Forelimb muscle (tissue), 1 donor: ENCODE results near the gene CDH20. TPM values are rescaled to one million over a fixed set of nuclear protein-coding genes. Genes with fewer than 3 reads are reported as not detected.

Experiments
- DNase-seq: peaks from one replicate; pipeline ENCODE4 v3.0.0-alpha.2; 2013; ENCODE audit warnings: low read depth
- polyA plus RNA-seq: library from polyadenylated mRNA; unstranded; fragments of 120-200 nt; gene quantifications from one replicate; pipeline ENCODE4 v1.2.1, GENCODE V29; 2013; ENCODE audit not compliant: insufficient read length

Gene CDH20
- polyA plus RNA-seq, 1 donor: 1.4 TPM

DNA sequence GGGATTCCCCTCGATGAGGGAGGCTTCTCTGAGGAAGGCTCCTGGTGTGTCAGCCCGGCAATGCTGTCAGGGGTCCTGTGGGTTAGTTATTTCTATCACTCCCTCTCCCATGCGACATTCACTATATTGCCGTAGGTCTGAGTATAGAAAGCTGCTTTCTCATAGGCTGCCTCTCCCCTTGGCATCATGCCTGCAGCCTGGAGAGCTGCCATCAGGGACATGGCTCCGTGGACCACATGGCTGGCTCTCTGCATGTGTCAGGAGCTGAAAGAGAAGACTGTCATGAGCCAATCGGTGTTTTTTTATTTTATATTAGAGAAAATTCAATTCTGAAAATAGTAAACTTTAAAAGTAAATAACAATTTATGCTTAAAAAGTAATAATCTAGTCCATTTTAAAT lies 198.0 kb downstream of the CDH20 start:
- DNase-seq: no peak

DNA sequence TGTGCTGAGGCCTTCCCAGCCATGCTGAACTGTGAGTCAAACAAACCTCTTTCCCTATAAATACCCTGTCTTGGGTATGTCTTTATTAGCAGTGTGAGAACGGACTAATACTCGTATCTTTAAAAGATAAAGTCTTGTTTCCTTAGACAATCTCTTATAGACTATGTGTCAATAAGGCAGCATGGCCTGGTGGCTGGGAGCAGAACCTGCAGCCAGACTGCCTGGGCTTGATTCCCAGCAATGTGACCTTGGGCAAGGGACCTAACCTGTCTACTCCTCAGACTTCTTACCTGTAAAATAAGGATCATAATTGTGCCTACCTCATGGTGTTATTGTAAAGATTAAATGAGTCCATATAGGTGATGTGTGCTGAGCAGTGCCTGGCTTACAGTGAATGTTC lies 198.7 kb downstream of the CDH20 start:
- no peak for DNase-seq

DNA sequence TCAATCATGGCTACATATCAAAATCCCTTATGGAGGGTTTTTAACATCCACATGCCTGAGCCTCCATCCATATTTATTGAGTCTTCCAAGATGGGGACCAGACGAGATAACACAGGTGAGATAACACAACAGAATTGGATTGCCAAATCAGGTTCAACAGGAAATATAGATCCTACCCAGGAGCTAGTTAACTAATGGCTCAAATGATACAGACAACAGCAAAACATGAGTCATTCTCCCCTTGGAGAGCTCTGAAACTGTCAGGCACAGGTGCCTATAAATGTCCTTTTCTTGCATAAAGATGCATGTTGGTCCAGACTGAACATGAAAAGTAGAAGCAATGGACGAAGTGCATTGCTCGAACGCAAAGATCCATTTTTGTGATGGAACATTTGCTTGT lies 202.2 kb downstream of the CDH20 start:
- DNase-seq: no peak

DNA sequence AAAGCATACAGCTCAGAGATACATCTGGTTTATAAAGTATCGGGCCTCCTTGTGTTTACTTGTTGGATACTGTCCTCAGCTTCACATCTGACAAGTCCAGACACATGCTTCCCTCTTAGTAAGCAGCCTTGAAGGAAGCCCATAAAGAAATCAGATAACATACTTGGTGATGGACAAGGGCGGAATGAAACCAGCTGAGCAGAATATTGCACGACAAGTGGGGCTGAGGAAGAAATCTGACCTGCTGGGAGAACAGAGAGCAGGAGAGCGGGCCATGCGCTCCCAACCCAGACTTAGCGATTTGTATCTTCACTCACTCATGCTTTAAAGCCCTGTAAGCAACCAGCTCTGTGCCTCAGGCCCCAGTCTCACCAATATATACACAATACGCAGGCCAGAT lies 208.4 kb downstream of the CDH20 start:
- no peak for DNase-seq

DNA sequence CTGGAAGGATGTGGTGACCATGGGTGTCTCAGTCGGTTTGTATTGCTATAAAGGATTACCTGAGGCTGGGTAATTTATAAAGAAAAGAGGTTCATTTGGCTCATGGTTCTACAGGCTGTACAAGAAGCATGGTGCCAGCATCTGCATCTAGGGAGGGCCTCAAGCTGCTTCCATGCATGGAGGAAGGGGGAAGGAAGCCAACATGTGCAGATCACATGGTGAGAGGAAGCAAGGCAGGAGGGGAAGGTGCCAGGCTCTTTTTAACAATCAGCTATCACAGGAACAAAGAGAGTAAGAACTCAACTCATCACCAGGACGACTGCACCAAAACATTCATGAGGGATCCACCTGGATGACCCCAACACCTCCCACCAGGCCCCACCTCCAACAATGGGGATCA lies 209.4 kb downstream of the CDH20 start:
- no peak for DNase-seq

DNA sequence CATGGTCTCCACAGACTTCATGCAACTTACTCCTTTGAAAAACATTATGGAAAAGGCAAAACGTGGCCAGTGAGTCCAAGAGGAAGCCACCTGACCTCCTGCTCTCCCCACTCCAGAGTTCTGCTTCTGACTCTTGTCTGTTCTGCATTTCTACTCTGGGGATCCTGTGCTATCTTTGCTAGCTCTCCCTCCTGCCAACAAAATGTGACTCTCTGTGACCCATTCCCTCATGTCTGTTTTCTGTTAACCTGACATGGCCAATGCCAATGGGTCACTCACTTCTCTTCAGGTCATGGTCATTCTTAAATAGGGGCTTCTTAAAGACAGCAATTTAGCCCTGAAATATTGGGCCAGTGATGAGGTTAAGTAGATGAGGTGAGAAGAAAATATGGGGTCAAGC lies 210.3 kb downstream of the CDH20 start:
- DNase-seq: no peak

DNA sequence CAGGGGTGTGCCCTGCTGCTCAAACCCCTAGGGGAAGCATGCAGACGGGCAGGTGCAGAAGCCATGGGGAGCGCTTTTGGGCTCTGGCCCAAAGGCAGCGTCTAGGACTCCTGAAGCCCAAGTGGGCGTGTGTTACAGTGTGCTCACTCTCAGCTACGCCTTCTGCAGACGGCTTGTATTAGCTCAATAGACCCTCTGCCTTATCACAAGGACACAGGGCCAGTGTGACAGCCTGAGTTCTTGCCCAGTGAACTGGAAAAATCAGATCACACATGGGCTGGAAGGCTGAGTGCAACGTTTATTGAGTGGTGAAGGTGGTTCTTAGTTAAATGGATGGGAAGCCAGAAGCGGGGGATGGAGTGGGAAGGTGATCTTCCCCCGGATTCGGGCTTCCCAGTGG lies 210.9 kb downstream of the CDH20 start:
- no peak for DNase-seq

DNA sequence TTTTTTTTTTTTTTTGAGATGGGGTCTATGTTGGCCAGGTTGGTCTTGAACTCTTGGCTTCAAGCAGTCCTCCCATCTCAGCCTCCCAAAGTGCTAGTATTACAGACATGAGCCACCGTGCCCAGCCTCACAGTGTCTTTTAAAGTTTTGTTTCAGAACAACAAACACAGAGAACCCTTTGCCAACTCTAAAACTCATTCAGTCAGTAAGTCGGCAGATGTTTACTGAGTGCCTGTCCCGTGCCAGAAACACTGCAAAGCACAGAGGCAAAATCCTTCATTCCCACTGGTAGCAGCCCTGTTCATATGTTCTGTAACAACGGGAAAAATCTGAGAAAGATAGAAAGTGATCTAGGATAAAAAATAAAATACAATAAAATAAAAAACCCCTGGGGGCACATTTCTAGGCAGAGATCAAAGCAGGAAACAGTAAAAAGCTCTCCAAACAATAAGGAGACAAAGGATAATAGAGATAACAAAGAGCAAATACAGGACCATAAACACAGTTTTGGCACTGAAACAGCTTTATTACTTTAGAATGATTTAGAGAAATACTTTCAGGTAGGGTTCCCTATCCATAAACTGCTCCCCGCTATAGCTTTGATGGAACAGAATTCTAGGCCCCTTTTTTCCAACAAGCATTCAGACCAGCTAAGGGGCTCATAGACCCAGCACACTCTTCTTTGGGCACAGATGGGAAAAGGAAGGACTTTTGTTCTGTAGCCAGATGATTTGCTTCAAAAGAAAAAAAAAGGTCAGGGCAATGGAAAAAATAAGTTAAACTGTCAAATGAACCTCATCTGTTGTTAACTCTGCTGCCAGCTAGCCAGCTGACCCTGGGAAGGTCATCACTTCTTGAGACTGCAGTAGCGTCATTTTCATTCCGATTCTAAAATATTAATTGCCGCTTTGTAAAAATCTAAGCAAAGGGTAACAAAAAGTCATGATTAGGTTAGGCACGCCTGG lies 212.3 kb downstream of the CDH20 start:
- no peak for DNase-seq

DNA sequence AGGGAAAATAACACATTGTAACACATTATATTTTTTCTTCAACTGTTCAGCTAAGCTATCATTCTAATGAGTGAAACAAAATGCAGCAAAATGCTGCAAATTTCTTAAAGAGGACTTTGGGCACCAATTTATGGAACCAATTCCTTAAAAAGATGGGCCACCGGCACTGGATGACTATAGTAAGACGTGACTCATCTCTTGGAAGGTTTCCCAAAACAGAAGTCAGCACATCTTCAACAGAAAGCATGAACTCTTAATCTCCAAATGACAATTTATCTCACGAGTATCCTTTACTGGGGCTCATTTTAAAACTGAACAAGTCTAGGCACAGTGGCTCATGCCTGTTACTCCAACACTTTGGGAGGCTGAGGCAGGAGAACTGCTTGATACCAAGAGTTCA lies 213.4 kb downstream of the CDH20 start:
- DNase-seq: no peak

DNA sequence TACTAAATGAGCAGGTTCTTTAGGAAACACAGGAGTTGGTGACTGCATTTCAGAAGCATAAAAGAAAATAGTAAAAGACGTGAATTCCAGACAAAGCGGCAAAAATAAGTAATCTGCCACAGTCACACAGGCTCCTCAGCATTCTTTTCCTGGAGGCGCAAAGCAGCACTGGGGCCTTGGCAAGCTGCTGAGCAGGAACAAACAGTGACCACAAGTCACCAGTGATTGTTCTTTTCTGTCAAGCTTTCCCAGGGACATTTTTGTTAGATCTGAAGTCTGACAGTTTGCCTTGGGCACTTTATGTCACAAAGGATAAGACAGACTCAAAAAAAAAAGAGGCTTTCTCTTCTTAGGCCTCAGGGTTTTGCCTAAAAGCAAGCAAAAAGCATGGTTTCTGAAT lies 216.2 kb downstream of the CDH20 start:
- no peak for DNase-seq

DNA sequence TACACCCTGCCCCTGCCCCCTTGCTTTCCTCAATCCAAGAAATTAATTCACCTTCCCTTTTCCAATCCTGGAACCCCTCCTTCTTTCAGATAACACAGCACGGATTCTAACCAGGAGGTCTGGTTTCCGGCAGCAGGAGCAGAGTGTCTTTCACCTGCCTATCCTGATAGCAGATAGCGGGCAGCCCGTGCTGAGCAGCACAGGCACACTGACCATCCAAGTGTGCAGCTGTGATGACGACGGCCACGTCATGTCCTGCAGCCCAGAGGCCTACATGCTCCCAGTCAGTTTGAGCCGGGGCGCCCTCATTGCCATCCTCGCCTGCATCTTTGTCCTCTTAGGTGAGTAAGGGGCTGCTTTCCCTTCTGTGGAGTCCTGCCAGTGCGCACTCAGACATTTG lies 216.7 kb downstream of the CDH20 start:
- DNase-seq: no peak

DNA sequence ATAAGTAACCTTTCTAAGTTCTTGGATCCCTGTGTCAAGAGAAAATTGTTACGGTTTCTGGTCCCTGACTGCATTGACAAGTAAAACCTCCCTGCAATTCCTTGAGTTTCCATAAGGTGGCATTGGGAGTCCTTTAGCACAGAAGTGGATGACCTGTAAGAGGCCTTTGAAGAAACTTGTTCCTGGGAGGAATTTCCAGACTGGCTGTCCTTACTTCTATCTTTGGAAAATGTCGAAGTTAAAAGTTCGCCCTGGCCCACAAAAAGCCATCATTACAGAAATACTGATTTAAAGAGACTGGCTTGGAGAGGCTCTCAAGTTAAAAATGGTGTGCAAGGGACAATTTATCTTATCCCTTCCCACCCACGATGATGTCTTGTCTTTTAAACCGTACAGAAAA lies 218.4 kb downstream of the CDH20 start:
- peak; percentile 51 for DNase-seq

DNA sequence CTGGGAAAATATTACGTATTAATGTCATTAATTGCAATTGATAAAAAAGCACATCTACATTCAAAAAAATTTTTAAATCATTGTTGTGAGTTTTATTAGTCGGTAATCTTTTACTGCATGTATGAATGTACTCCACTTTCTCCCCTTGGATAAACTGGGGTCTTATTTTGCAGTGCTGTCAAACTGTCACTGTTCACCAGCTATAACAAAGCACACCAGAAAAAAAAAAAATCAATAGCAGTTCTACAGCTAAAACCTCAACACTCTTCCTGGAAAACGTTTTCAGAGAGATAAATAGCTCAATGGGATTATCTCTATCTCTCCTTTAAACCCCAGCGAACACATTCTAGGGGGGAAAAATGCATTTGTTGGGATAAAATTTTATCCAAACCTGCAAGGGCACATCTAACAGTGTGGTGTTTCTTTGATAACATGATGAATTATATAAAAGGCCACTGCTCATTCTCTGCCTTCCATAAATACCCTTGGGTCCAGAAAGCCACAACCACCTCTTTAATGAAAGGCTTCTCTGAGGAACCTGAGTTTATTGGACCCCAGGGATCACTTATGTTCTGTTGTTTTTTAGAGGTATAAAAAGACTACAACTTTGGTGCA lies 219.9 kb downstream of the CDH20 start:
- DNase-seq: no peak

DNA sequence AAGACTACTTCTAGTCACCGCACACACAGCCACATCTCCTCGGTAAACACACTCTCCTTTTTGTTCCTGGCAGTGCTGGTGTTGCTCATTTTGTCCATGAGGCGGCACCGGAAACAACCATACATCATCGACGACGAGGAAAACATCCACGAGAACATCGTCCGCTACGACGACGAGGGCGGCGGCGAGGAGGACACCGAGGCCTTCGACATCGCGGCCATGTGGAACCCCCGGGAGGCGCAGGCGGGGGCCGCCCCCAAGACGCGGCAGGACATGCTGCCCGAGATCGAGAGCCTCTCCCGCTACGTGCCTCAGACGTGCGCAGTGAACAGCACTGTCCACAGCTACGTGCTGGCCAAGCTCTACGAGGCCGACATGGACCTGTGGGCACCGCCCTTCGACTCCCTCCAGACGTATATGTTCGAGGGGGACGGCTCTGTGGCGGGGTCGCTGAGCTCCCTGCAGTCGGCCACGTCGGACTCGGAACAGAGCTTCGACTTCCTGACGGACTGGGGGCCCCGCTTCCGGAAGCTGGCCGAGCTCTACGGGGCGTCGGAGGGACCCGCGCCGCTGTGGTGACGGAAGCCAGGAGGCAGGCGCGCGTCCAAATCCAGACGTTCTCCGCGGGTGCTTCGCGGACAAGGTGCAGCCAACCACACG lies 221.0 kb downstream of the CDH20 start:
- DNase-seq: no peak

DNA sequence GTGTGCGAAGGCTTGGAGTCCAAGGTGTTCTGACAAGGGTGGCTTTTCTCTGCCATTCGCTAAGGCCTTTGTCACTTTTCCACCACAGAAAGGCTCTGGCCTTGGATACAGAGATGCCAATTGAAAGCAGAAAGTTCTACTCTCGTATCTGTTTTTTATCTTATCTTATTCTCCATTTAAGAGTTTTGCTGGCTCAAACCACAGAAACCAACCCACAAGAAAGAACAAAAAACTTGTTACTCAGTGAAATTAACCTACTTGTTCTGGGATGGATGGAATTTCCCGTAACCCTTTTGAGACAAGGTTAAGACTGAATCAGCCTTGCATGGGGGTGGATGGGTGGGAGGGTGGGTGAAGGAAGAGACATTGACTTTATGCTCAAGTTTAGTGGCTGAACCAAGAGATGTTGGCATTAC lies 221.7 kb downstream of the CDH20 start:
- DNase-seq: no peak

DNA sequence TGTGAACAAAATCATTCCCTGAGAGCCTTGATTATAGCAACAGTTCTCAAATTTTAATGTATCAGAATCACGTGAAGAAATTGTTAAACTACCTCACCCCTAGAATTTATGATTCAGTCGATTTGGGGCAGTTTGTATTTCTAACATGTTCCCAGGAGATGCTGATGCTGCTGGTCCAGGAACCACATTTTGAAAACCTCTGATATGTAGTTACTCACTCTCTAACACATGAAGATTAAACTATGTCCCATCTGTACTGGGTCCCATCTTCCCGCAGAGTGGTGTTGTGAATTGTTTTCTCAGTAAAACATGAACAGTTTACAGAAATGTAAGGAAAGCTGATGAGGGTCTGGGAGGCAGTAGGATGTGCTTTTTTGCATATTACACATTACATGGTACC lies 223.1 kb downstream of the CDH20 start:
- no peak for DNase-seq

DNA sequence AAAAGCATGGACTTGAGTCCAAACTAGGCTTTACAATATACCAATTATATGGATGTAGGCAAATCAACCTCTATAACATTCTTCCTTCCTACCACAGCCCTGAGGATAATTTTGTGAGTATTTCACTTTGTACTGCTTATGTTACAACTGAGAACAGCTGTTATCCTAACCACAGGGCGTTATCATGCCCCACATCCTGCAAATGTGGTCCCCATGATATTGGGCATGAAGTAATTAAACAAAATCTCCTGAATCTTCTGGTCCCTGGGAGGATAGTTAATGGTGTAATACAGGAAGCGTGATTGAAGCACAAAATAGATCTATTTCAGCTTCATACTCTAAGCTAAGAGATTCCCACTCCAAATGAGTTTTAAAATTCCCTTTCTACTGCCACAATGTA lies 223.6 kb downstream of the CDH20 start:
- no peak for DNase-seq

DNA sequence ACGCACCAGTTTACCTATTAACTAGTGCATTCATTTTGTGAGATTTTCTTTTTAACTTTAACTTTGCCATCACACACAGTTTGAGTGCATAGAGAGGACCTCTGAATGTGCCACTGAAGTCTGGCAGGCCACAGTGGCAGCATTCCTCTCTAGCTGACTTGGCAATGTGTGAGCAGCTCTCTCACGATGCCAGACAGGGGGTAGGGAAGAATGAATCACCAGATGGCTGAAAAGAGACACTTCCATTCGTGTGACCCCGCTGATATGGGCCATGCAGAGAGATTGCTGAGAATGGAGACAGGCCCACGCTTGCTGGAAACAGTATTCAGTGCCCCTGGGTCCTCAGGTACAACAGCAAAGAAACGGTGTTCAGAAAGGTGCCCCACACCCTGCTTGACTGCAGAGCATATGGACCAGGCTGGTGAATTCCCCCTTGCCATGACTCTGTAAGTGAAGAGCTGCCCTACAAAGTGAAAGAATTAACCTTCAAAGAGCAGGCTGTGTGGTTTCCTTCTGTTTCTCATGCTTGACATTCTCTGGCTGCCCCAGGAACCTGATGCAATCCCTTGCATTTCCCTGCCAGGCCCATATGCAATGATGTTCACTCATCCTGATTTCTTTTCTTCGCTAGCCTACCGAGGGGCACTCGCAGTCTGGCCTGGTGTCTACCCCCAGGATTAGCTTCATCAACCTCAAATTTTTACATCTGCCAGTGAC lies 236.1 kb downstream of the CDH20 start:
- no peak for DNase-seq

DNA sequence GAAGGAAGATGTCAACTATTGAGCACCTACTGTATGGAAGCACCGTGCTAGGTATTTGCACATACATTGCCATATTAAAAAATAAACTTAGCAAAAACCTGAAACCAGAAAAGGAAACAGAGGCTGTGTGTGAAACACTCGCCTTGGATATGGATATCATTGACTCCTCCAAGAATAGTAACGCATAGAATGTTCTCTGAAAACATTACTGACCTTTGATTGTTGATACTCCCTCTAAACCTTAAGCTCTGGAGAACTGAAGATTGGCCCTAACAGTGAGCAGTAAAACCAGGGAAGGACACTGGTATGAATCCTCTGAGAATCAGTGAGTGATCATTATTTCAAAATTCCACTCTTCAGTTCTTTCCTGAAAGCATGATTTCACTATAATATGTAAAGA lies 236.8 kb downstream of the CDH20 start:
- no peak for DNase-seq

DNA sequence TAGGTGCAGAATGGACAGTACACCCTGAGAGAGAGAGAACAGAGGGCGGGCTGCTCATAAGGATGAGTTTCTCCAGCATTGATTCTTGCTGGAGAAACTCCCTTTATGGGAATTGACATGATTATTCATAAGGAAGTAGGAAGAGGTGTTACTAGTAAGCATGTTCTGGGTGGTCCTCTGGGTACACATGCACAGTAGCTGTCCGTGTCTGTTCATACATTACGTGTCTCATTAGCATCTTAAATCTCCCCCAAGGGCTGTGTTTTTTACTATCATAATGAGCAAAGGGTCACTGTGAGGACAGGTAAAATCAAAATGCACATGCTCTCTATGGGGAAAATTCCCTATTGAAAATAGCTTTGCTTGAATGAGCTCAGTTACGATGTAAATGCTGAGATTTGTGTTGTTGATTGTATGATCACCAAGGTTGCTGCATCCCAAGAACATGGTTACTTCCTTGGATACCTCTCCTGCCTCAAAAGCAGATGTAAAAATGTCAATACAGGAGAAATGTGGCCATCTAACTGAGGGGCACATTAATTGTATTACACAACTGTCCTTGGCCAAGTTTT lies 238.9 kb downstream of the CDH20 start:
- DNase-seq: no peak

DNA sequence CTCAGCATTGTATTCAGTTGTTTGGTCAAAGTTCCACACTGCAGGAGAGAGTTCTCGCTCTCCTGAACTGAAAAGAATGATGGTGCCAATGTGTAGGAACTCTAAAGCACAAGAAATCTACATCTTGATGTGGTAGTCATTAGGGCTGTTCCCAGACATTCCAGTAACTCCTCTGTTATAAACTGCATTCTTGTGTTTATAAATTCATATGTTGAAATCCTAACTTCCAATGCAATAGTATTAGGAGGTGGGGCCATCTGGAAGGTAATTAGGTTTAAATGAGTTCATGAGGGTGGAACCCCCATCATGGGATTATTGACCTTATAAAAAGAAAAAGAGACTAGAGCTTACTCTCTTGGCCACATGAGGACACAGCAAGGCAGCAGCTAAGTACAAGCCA lies 239.6 kb downstream of the CDH20 start:
- DNase-seq: no peak

DNA sequence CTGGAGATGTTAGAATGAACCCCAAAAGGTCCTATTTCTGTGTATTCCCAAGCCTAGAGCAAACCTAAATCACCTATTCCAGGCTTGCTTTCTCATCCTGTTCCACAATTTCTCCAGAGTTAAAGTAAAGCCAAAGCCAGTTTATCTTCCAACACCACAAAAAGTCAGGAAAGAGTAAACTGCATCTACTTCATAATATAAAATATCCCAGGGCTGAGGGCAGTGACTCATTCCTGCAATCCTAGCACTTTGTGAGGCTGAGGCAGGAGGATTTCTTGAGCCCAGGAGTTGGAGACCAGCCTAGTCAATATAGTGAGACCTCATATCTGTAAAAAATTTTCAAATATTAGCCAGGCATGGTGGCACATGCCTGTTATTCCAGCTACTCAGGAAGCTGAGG lies 241.4 kb downstream of the CDH20 start:
- no peak for DNase-seq
